A549 (cell line): ENCODE measurements around the gene FAF1.
"Not testable (repeated sequence)": the region's sequence is repeated elsewhere in the genome, so short reads cannot be mapped to it uniquely, and the experiment has no call there.

ENCODE experiments used
- CTCF ChIP-seq: fragments of >200 bp; sonication (Bioruptor Twin); formaldehyde crosslinking; IDR thresholded peaks from 3 replicates; pipeline ENCODE4 v1.5.1; 2016
- FOSL2 ChIP-seq, 2 experiments: fragments of 450-650 bp in 1 of 2; fragments of >200 bp in 1 of 2; sonication (Bioruptor Twin) in 1 of 2; formaldehyde crosslinking; IDR thresholded peaks; 2 replicates each; pipeline versions ENCODE4 v1.5.0 to v1.6.1; 2016 to 2020; ENCODE audit warnings: mild to moderate bottlenecking in 1 of 2, moderate library complexity in 1 of 2
- MYC ChIP-seq: IDR thresholded peaks from 2 replicates; pipeline ENCODE4 v1.6.1; 2012; ENCODE audit warnings: mild to moderate bottlenecking, inconsistent platforms, low read length, improper control_type of control experiment, borderline replicate concordance
- POLR2A ChIP-seq: IDR thresholded peaks from 2 replicates; pipeline ENCODE4 v1.6.1; 2012; ENCODE audit warnings: mild to moderate bottlenecking, low read length
- RAD21 ChIP-seq, 2 experiments: fragments of >200 bp in 1 of 2; sonication (Bioruptor Twin) in 1 of 2; formaldehyde crosslinking in 1 of 2; IDR thresholded peaks in 1 of 2; conservative IDR thresholded peaks in 1 of 2; 2 replicates in 1 of 2; 3 replicates in 1 of 2; pipeline ENCODE4 v1.6.1; 2012 to 2018; ENCODE audit warnings: inconsistent platforms in 1 of 2
- RFX5 ChIP-seq: fragments of 450-650 bp; IDR thresholded peaks from 2 replicates; pipeline ENCODE4 v1.7.1; 2014; ENCODE audit warnings: antibody characterized with exemption, mild to moderate bottlenecking, moderate library complexity

- TF ChIP-seq POLR2A; CTCF; RAD21 (conservative IDR thresholded peaks at IDR 0.05 in 1 of 2, IDR thresholded peaks at IDR 0.05 in 1 of 2); MYC; FOSL2 (IDR thresholded peaks at IDR 0.05); FOSL2 (CRISPR knock-in tag; IDR thresholded peaks at IDR 0.05); RFX5: not testable (repeated sequence)
Measured at GRCh38 chr1:50910356-50910755, 49.7 kb downstream of the FAF1 start.
